Measurements from ENCODE around the gene RALGPS1.

The RALGPS1 gene

DNA sequence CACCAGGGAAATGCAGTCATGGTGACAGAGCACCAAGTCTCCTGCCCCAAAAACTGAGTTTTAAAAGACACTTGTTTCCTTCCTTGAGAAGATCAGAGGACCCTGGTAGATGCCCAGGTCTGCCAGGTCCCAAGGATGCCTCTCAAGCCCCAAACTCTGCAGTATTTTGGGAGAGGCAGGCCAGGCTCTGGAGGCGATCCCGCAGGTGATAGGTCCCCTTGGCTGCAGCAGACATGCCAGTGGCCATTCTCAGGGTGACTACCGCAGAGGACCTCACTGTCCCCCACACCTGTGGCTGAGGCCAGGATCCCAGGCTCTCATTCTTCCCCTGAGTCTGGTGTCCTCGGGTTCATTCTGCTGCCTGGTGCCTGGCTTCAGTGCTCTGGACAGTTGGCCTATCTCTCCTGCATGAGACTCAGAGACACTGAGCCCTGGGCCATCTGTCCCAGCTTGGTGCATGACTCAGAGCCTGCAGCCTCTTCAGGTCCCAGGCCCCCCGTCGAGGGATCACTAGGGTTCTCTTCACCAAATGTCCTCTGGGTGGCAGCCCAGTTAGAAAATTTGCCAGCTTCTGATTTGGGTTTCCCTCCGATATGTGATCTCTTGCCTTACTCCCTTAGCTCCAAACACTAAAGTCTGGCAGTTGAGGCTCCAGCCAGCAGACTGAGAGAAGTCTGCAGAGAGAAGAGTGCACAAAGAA is 290.3 kb downstream of the RALGPS1 start:
- Histone ChIP-seq H3K9ac (no peak overlapping the region), H2AFZ (no peak overlapping the region), H3K4me3 (ENCODE audit: low read depth, low read length) (no peak overlapping the region), H3K27ac (no peak overlapping the region), H3K79me2 (no peaks in the 10 kb centered on the region), H3K9me3 (ENCODE audit: control insufficient read depth, low read length) (no peaks in the 10 kb centered on the region), H3K27me3 (ENCODE audit: control insufficient read depth, insufficient read depth, low read length) (no peaks in the 10 kb centered on the region), H3K4me2 (ENCODE audit: low read length) (no peak overlapping the region), H3K4me1 (no peaks in the 10 kb centered on the region), H3K36me3 (ENCODE audit: control insufficient read depth, insufficient read depth, low read length) (no peaks in the 10 kb centered on the region)
- TF ChIP-seq, protein P1, sequence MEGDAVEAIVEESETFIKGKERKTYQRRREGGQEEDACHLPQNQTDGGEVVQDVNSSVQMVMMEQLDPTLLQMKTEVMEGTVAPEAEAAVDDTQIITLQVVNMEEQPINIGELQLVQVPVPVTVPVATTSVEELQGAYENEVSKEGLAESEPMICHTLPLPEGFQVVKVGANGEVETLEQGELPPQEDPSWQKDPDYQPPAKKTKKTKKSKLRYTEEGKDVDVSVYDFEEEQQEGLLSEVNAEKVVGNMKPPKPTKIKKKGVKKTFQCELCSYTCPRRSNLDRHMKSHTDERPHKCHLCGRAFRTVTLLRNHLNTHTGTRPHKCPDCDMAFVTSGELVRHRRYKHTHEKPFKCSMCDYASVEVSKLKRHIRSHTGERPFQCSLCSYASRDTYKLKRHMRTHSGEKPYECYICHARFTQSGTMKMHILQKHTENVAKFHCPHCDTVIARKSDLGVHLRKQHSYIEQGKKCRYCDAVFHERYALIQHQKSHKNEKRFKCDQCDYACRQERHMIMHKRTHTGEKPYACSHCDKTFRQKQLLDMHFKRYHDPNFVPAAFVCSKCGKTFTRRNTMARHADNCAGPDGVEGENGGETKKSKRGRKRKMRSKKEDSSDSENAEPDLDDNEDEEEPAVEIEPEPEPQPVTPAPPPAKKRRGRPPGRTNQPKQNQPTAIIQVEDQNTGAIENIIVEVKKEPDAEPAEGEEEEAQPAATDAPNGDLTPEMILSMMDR (IDR thresholded peaks at IDR 0.05): no peak

GRCh38 chr9:127205952-127206351 is 291.4 kb downstream of the RALGPS1 start:
- Histone ChIP-seq H2AFZ (no peak overlapping the region), H3K4me1 (no peaks in the 10 kb centered on the region), H3K4me2 (ENCODE audit: low read length) (no peak overlapping the region), H3K4me3 (ENCODE audit: low read depth, low read length) (no peak overlapping the region), H3K9ac (no peak overlapping the region), H3K79me2 (no peaks in the 10 kb centered on the region), H3K9me3 (ENCODE audit: control insufficient read depth, low read length) (no peaks in the 10 kb centered on the region), H3K27me3 (ENCODE audit: control insufficient read depth, insufficient read depth, low read length) (no peaks in the 10 kb centered on the region), H3K27ac (no peak overlapping the region), H3K36me3 (ENCODE audit: control insufficient read depth, insufficient read depth, low read length) (no peaks in the 10 kb centered on the region)
- TF ChIP-seq, protein P1 (IDR thresholded peaks at IDR 0.05): no peak

DNA sequence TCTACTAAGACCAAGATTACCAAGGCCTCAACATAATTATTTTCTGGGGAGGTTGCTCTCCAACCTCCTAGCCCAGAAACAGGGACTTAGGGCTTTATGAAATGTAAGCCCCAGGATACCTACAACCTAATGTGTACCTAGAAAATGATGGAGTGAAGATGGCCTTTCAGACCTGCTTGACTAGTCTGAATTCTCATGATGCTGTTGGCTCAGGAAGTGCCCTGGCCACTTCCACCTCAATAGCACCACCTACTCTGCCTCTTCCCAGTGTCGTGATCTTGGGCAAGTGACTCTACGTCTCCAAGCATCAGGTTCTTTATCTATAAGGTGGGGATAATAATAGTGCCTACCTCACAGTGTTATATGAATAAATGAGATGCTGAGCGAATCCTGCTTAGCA is 292.1 kb downstream of the RALGPS1 start:
- no peak overlapping the region for H3K4me3 ChIP-seq (ENCODE audit: low read depth, low read length)
- no peaks in the 10 kb centered on the region for H3K4me1 ChIP-seq
- TF ChIP-seq, protein P1 (IDR thresholded peaks at IDR 0.05): no peak
- H3K9ac ChIP-seq: no peak overlapping the region
- H3K27ac ChIP-seq: no peak overlapping the region
- H3K9me3 ChIP-seq (ENCODE audit: control insufficient read depth, low read length): no peaks in the 10 kb centered on the region
- no peak overlapping the region for H3K4me2 ChIP-seq (ENCODE audit: low read length)
- H2AFZ ChIP-seq: no peak overlapping the region
- no peaks in the 10 kb centered on the region for H3K27me3 ChIP-seq (ENCODE audit: control insufficient read depth, insufficient read depth, low read length)
- H3K36me3 ChIP-seq (ENCODE audit: control insufficient read depth, insufficient read depth, low read length): no peaks in the 10 kb centered on the region
- H3K79me2 ChIP-seq: no peaks in the 10 kb centered on the region

GRCh38 chr9:127207734-127208410 is 293.3 kb downstream of the RALGPS1 start:
- H3K79me2 ChIP-seq: no peaks in the 10 kb centered on the region
- H3K4me2 ChIP-seq (ENCODE audit: low read length): no peak overlapping the region
- no peak overlapping the region for H3K9ac ChIP-seq
- H3K4me1 ChIP-seq: no peaks in the 10 kb centered on the region
- H3K4me3 ChIP-seq (ENCODE audit: low read depth, low read length): no peak overlapping the region
- no peak overlapping the region for H3K27ac ChIP-seq
- no peak overlapping the region for H2AFZ ChIP-seq
- no peaks in the 10 kb centered on the region for H3K36me3 ChIP-seq (ENCODE audit: control insufficient read depth, insufficient read depth, low read length)
- TF ChIP-seq, protein P1 (IDR thresholded peaks at IDR 0.05): no peak
- no peaks in the 10 kb centered on the region for H3K9me3 ChIP-seq (ENCODE audit: control insufficient read depth, low read length)
- H3K27me3 ChIP-seq (ENCODE audit: control insufficient read depth, insufficient read depth, low read length): no peaks in the 10 kb centered on the region

Data from parathyroid adenoma (tissue), 2 donors.